Keratinocyte (primary cell): Measurements from ENCODE around the gene PTPA.

Experiments used
- EZH2 ChIP-seq: IDR thresholded peaks from one replicate; pipeline ENCODE4 v1.6.1; 2012; ENCODE audit warnings: inconsistent platforms, mild to moderate bottlenecking, low read length, moderate library complexity
- TF ChIP-seq, protein P1 (sequence below), 3 experiments: IDR thresholded peaks in 1 of 3; conservative IDR thresholded peaks in 1 of 3; optimal IDR thresholded peaks in 1 of 3; 2 replicates in 2 of 3; 3 replicates in 1 of 3; pipeline versions ENCODE3 to v1.5.1; 2011; ENCODE audit warnings: low read length in 3 of 3, mild to moderate bottlenecking in 3 of 3, moderate library complexity in 2 of 3, control low read depth in 1 of 3, inconsistent platforms in 1 of 3; ENCODE audit not compliant: insufficient read depth in 2 of 3; ENCODE audit errors: extremely low read depth in 1 of 3

DNA sequence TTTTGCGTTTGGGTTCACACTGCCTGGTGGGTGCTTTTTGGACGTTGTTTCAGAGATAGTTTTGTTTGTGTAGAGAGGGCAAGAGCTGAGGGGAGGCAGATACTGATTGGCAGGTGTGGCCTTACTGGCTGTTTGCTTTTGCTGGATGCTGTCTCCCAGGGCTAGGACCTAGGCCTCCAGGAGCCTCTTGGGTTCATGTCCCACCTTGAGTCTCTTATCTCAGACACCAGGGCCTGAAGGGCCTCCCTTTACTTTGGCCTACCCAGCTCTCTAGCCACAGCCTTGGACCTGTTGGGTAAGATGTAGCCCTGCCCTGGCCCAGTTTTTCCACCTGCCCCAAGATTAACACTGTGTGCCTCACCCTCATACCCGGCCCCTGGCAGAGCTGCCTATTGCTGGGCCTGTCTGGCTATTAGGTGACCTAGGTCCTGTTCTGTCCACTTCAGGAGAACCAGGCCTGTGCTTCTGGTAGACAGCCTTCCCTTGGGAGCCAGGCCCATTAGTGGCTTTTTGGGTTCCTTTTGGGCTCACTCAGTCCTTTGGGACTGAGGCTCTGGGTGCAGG, 13.4 kb downstream of the PTPA start:
- TF ChIP-seq, protein P1, sequence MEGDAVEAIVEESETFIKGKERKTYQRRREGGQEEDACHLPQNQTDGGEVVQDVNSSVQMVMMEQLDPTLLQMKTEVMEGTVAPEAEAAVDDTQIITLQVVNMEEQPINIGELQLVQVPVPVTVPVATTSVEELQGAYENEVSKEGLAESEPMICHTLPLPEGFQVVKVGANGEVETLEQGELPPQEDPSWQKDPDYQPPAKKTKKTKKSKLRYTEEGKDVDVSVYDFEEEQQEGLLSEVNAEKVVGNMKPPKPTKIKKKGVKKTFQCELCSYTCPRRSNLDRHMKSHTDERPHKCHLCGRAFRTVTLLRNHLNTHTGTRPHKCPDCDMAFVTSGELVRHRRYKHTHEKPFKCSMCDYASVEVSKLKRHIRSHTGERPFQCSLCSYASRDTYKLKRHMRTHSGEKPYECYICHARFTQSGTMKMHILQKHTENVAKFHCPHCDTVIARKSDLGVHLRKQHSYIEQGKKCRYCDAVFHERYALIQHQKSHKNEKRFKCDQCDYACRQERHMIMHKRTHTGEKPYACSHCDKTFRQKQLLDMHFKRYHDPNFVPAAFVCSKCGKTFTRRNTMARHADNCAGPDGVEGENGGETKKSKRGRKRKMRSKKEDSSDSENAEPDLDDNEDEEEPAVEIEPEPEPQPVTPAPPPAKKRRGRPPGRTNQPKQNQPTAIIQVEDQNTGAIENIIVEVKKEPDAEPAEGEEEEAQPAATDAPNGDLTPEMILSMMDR (optimal IDR thresholded peaks at IDR 0.05 in 1 of 3, IDR thresholded peaks at IDR 0.05 in 1 of 3, conservative IDR thresholded peaks at IDR 0.05 in 1 of 3; ENCODE audit: extremely low read depth in 1 of 3, insufficient read depth in 2 of 3, low read length in 3 of 3), result no peak
- TF ChIP-seq EZH2, result no peak
